ENCODE data around the gene ARHGEF11. TPM values are rescaled to one million over a fixed set of nuclear protein-coding genes. Genes with fewer than 3 reads are reported as not detected.

Gene ARHGEF11
- total RNA-seq, 1 experiment from 2014 or later: 38.1 TPM

DNA sequence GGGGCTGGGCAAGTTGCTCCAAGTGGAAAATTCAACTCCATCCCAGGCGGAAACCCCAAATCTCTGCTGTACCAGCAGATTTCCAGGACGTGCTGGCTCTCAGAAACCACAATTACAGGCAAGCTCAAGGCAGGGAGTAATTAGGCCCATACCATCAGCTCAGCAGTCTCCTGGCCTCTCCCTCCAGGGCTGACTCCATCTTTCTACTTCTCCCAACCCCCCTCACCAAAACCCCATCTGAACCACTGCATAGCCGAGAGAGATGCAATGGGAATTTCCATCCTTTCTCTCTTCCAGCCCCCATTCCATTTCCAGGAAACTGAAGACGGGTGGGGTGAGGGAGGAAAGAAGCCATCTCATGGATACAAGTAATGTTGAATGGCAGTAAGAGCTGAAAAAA lies 41.2 kb downstream of the ARHGEF11 start (continued):
- TF ChIP-seq ATF3 (CRISPR knock-in tag; conservative IDR thresholded peaks at IDR 0.05) (no peak), MYBL2 (CRISPR knock-in tag; IDR thresholded peaks at IDR 0.05) (no peak), JUN (CRISPR knock-in tag; IDR thresholded peaks at IDR 0.05) (no peak), IRF2 (CRISPR knock-in tag; IDR thresholded peaks at IDR 0.05; ENCODE audit: borderline replicate concordance, low read depth) (no peak), NR3C1 (CRISPR knock-in tag; conservative IDR thresholded peaks at IDR 0.05; ENCODE audit: low read depth) (no peak), CREM (CRISPR knock-in tag; IDR thresholded peaks at IDR 0.05) (no peak), SMAD4 (CRISPR knock-in tag; IDR thresholded peaks at IDR 0.05) (no peak), AR (CRISPR knock-in tag; IDR thresholded peaks at IDR 0.05) (no peak)
- TF ChIP-seq, protein P1, sequence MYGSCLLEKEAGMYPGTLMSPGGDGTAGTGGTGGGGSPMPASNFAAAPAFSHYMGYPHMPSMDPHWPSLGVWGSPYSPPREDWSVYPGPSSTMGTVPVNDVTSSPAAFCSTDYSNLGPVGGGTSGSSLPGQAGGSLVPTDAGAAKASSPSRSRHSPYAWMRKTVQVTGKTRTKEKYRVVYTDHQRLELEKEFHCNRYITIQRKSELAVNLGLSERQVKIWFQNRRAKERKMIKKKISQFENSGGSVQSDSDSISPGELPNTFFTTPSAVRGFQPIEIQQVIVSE (CRISPR knock-in tag; IDR thresholded peaks at IDR 0.05; ENCODE audit: borderline replicate concordance): no peak

GRCh38 chr1:157001304-157001703 lies 44.2 kb downstream of the ARHGEF11 start:
- no peaks in the 10 kb centered on the region for H3K36me3 Mint-ChIP-seq
- H3K4me1 Mint-ChIP-seq: peaks cover 66% of the 10 kb centered on the region
- DNase-seq (ENCODE audit: low spot score) (no peak), ATAC-seq (no peak)
- H3K9me3 Mint-ChIP-seq: no peaks in the 10 kb centered on the region
- POLR2A ChIA-PET: no interaction called here
- CTCF ChIA-PET: interaction anchor here (1.4 to 1.5 kb wide), 2 partner anchors 89 to 154 kb away, joined by 3 to 4 read pairs; no protein-coding TSS in a partner anchor
- no peaks in the 10 kb centered on the region for H3K27me3 Mint-ChIP-seq (ENCODE audit: low read depth)
- H3K4me3 Mint-ChIP-seq: no peak overlapping the region
- peak overlapping the region; percentile 10; the same call in 1 of the 2 replicates for H3K27ac Mint-ChIP-seq
- TF ChIP-seq CREB1 (CRISPR knock-in tag; IDR thresholded peaks at IDR 0.05) (no peak), NFE2L1 (CRISPR knock-in tag; IDR thresholded peaks at IDR 0.05) (no peak), ZNF396 (CRISPR knock-in tag; IDR thresholded peaks at IDR 0.05; ENCODE audit: borderline replicate concordance) (no peak), ZNF416 (CRISPR knock-in tag; IDR thresholded peaks at IDR 0.05) (no peak), JUN (CRISPR knock-in tag; IDR thresholded peaks at IDR 0.05) (no peak), ZNF281 (CRISPR knock-in tag; IDR thresholded peaks at IDR 0.05) (no peak), ZMAT4 (CRISPR knock-in tag; IDR thresholded peaks at IDR 0.05) (no peak), TEAD4 (CRISPR knock-in tag; IDR thresholded peaks at IDR 0.05) (no peak), ELF4 (CRISPR knock-in tag; IDR thresholded peaks at IDR 0.05; ENCODE audit: low read depth) (no peak), MLX (CRISPR knock-in tag; IDR thresholded peaks at IDR 0.05) (no peak), ATF6 (CRISPR knock-in tag; IDR thresholded peaks at IDR 0.05) (no peak), NFYB (CRISPR knock-in tag; conservative IDR thresholded peaks at IDR 0.05; ENCODE audit: low read depth) (no peak), ZNF423 (CRISPR knock-in tag; IDR thresholded peaks at IDR 0.05) (no peak), EMX1 (CRISPR knock-in tag; IDR thresholded peaks at IDR 0.05) (no peak), JAZF1 (CRISPR knock-in tag; IDR thresholded peaks at IDR 0.05) (no peak)
- TF ChIP-seq, protein P1 (CRISPR knock-in tag; IDR thresholded peaks at IDR 0.05; ENCODE audit: borderline replicate concordance): no peak
